GM04504 (cell line): ENCODE data around the gene MARVELD2.
"Not testable (repeated sequence)": the region's sequence is repeated elsewhere in the genome, so short reads cannot be mapped to it uniquely, and the experiment has no call there.

Experiments used
- DNase-seq: peaks from one replicate; pipeline ENCODE4 v3.0.0-alpha.2; 2012; ENCODE audit warnings: low read depth

Gene MARVELD2

GRCh38 chr5:69414885-69415583 is at the start of gene MARVELD2:
Gene MARVELD2, plus strand, starts transcription at chr5:69415116. Its CDS starts 4,270 bp downstream, at chr5:69419386.
- DNase-seq, result no peak

- no peak for DNase-seq
Measured at GRCh38 chr5:69367697-69368279, 47.1 kb upstream of the MARVELD2 start.

GRCh38 chr5:69368458-69369339 is 46.2 kb upstream of the MARVELD2 start:
- DNase-seq, result no peak

GRCh38 chr5:69369340-69370121 is 45.4 kb upstream of the MARVELD2 start, which contains the start of the genes AK6, RAD17 and TAF9:
Gene AK6, minus strand, starts transcription at chr5:69369520. Its CDS starts 30 bp downstream, at chr5:69369490.
Gene RAD17, plus strand, starts transcription at chr5:69369818. Its CDS starts 2,391 bp downstream, at chr5:69372209.
Gene TAF9, minus strand, starts transcription at chr5:69369520. Its CDS starts 3,783 bp downstream, at chr5:69365737.
- peak; percentile 83 for DNase-seq

- not testable (repeated sequence) for DNase-seq
Measured at GRCh38 chr5:69370335-69370734, 44.6 kb upstream of the MARVELD2 start.

GRCh38 chr5:69372394-69372793 is 42.5 kb upstream of the MARVELD2 start:
- DNase-seq, result no peak

GRCh38 chr5:69374911-69375446 is 39.9 kb upstream of the MARVELD2 start:
- DNase-seq, result no peak

GRCh38 chr5:69378376-69378775 is 36.5 kb upstream of the MARVELD2 start:
- no peak for DNase-seq

- DNase-seq, result no peak
Measured at GRCh38 chr5:69404659-69405330, 10.1 kb upstream of the MARVELD2 start.

- DNase-seq, result no peak
Measured at GRCh38 chr5:69415584-69415958, 655 bp downstream of the MARVELD2 start.

- DNase-seq, result no peak
Measured at GRCh38 chr5:69416180-69416579, 1.3 kb downstream of the MARVELD2 start.

- no peak for DNase-seq
Measured at GRCh38 chr5:69416699-69417098, 1.8 kb downstream of the MARVELD2 start.

- no peak for DNase-seq
Measured at GRCh38 chr5:69418554-69418953, 3.6 kb downstream of the MARVELD2 start.

GRCh38 chr5:69431424-69432303 is 16.7 kb downstream of the MARVELD2 start:
- DNase-seq, result no peak

GRCh38 chr5:69432412-69433206 is 17.7 kb downstream of the MARVELD2 start:
- no peak for DNase-seq

GRCh38 chr5:69435276-69435884 is 20.5 kb downstream of the MARVELD2 start:
- peak; percentile 16 for DNase-seq

- DNase-seq, result no peak
Measured at GRCh38 chr5:69444127-69444754, 29.3 kb downstream of the MARVELD2 start.

- no peak for DNase-seq
Measured at GRCh38 chr5:69449511-69449910, 34.6 kb downstream of the MARVELD2 start.
